Measurements from ENCODE around the gene OTOF. TPM values are rescaled to one million over a fixed set of nuclear protein-coding genes. Genes with fewer than 3 reads are reported as not detected.

Gene OTOF
- polyA plus RNA-seq, 2 of the 4 experiments (the other 2 are of a cell fraction): 0.05 to 0.22 TPM

- TF ChIP-seq HMGXB4 (CRISPR knock-in tag; IDR thresholded peaks at IDR 0.05; ENCODE audit: borderline replicate concordance): no peak
Observed at GRCh38 chr2:26449278-26450030, 28.5 kb downstream of the OTOF start (continued).

GRCh38 chr2:26448651-26449050 lies 29.3 kb downstream of the OTOF start:
- DNase-seq (ENCODE audit: low read depth in 1 of 2, low spot score in 1 of 2): no peak
- TF ChIP-seq CBX2 (IDR thresholded peaks at IDR 0.05; ENCODE audit: borderline replicate concordance, low read depth): no peak
- TF ChIP-seq RNF2 (IDR thresholded peaks at IDR 0.05; ENCODE audit: borderline replicate concordance, low read depth): no peak
- no peak for TF ChIP-seq RARB (CRISPR knock-in tag; IDR thresholded peaks at IDR 0.05)
- TF ChIP-seq ZC3H11A (IDR thresholded peaks at IDR 0.05): no peak
- TF ChIP-seq HOXB13 (CRISPR knock-in tag; IDR thresholded peaks at IDR 0.05; ENCODE audit: low read depth): no peak
- TF ChIP-seq ZSCAN20 (CRISPR knock-in tag; IDR thresholded peaks at IDR 0.05): no peak
- no peak for TF ChIP-seq POLR2AphosphoS2 (conservative IDR thresholded peaks at IDR 0.05; ENCODE audit: low read length)
- no peak for TF ChIP-seq CTCF (IDR thresholded peaks at IDR 0.05)
- TF ChIP-seq EP300 (IDR thresholded peaks at IDR 0.05): no peak
- TF ChIP-seq HMGXB4 (CRISPR knock-in tag; IDR thresholded peaks at IDR 0.05; ENCODE audit: borderline replicate concordance): no peak
- TF ChIP-seq BHLHE40 (IDR thresholded peaks at IDR 0.05; ENCODE audit: low read depth, low read length): no peak
- no peak for TF ChIP-seq EHF (CRISPR knock-in tag; IDR thresholded peaks at IDR 0.05)
- no peak for TF ChIP-seq PBX3 (IDR thresholded peaks at IDR 0.05)
- no peak for TF ChIP-seq RAD21 (conservative IDR thresholded peaks at IDR 0.05 in 1 of 2, IDR thresholded peaks at IDR 0.05 in 1 of 2)
- ChIA-PET POLR2A (no interaction called here), CTCF (interaction anchor here (0.9 to 1.6 kb wide), 4 partner anchors 29 to 132 kb away, joined by 3 to 5 read pairs (median 4); partner anchors contain the start of gene OTOF)
- no peaks in the 10 kb centered on the region for H3K4me1 ChIP-seq
- H3K27ac ChIP-seq: no peak overlapping the region
- H3K4me3 ChIP-seq: no peak overlapping the region
- no peak overlapping the region for H3K4me2 ChIP-seq
- no peaks in the 10 kb centered on the region for H3K9me3 ChIP-seq
- no peak for FAIRE-seq
- ATAC-seq: peak in 1 of 2 experiments; percentile 59; a peak in 3 of 6 replicates
- 73% methylated on average over 9 of the region's 9 CpGs for WGBS (ENCODE audit: missing lambda C conversion rate)

- Histone ChIP-seq H3K9me3 (no peaks in the 10 kb centered on the region), H3K4me3 (no peak overlapping the region), H3K4me1 (no peaks in the 10 kb centered on the region), H3K4me2 (no peak overlapping the region), H3K27ac (no peak overlapping the region)
- DNase-seq (ENCODE audit: low read depth in 1 of 2, low spot score in 1 of 2): no peak
- ChIA-PET POLR2A (no interaction called here), CTCF (interaction anchor here (0.8 to 1.8 kb wide), 9 partner anchors 12 to 162 kb away, joined by 3 to 5 read pairs (median 3); no protein-coding TSS in a partner anchor)
- no peak for ATAC-seq
- FAIRE-seq: no peak
- WGBS (ENCODE audit: missing lambda C conversion rate): 66% methylated on average over 7 of the region's 7 CpGs
- TF ChIP-seq FOSL2 (IDR thresholded peaks at IDR 0.05) (no peak), FOSL2 (CRISPR knock-in tag; IDR thresholded peaks at IDR 0.05) (no peak), RAD21 (conservative IDR thresholded peaks at IDR 0.05 in 1 of 2, IDR thresholded peaks at IDR 0.05 in 1 of 2) (no peak), CTCF (IDR thresholded peaks at IDR 0.05) (no peak), NR3C1 (IDR thresholded peaks at IDR 0.05) (no peak), FOSB (CRISPR knock-in tag; IDR thresholded peaks at IDR 0.05) (no peak), MAX (IDR thresholded peaks at IDR 0.05) (no peak), RFX5 (IDR thresholded peaks at IDR 0.05) (no peak), SREBF2 (IDR thresholded peaks at IDR 0.05) (no peak), TFCP2L1 (CRISPR knock-in tag; IDR thresholded peaks at IDR 0.05) (no peak), NFE2L2 (conservative IDR thresholded peaks at IDR 0.05; ENCODE audit: low read length) (no peak), HEYL (CRISPR knock-in tag; IDR thresholded peaks at IDR 0.05) (no peak), CHD2 (IDR thresholded peaks at IDR 0.05; ENCODE audit: low read length, partially characterized antibody) (no peak)
Observed at GRCh38 chr2:26444236-26444635, 33.7 kb downstream of the OTOF start.

Data from A549 (cell line).